Heart right ventricle (tissue), 16 donors: Measurements from ENCODE around the gene ZBTB11. TPM values are rescaled to one million over a fixed set of nuclear protein-coding genes. Genes with fewer than 3 reads are reported as not detected.

Experiments
- ATAC-seq, 8 donors: fragments of 200-7000 bp; cut with Tn5 transposase; one replicate each; pipeline ENCODE4 v1.9.1; 2020; ENCODE audit warnings: mild to moderate bottlenecking in 8 of 8, moderate library complexity in 8 of 8, moderate number of reproducible peaks in 1 of 8
- DNase-seq, 2 donors: peaks; one replicate each; pipeline ENCODE4 v3.0.0-alpha.2; 2020
- H3K27ac ChIP-seq, 10 donors: fragments of 200-600 bp; sonication (generic) in 2 of 10; one replicate each; pipeline versions ENCODE4 v1.5.0 to v1.8.0; 2020 to 2022; ENCODE audit warnings: mild to moderate bottlenecking in 3 of 10
- H3K27me3 ChIP-seq, 7 donors: fragments of 200-600 bp; one replicate each; pipeline ENCODE4 v1.8.0; 2021 to 2022; ENCODE audit warnings: mild to moderate bottlenecking in 2 of 7
- H3K36me3 ChIP-seq, 9 donors: fragments of 200-600 bp; sonication (generic) in 1 of 9; one replicate each; pipeline versions ENCODE4 v1.5.0 to v1.8.0; 2020 to 2022; ENCODE audit warnings: mild to moderate bottlenecking in 2 of 9
- H3K4me1 ChIP-seq, 9 donors: fragments of 200-600 bp; sonication (generic) in 1 of 9; one replicate each; pipeline versions ENCODE4 v1.5.0 to v1.8.0; 2020 to 2022; ENCODE audit warnings: mild to moderate bottlenecking in 4 of 9
- H3K4me3 ChIP-seq, 10 donors: fragments of 200-600 bp; sonication (generic) in 2 of 10; one replicate each; pipeline versions ENCODE4 v1.5.0 to v1.8.0; 2020 to 2022; ENCODE audit warnings: mild to moderate bottlenecking in 7 of 10, moderate library complexity in 2 of 10
- H3K9me3 ChIP-seq, 11 donors: fragments of 200-600 bp in 10 of 11; sonication (generic) in 2 of 11; one replicate each; pipeline versions ENCODE4 v1.5.0 to v1.8.0; 2013 to 2022; ENCODE audit warnings: mild to moderate bottlenecking in 2 of 11, control low read depth in 1 of 11, moderate library complexity in 1 of 11
- CTCF ChIP-seq, 9 donors: fragments of 200-600 bp; sonication (generic) in 2 of 9; IDR thresholded peaks; one replicate each; pipeline versions ENCODE4 v1.5.0 to v1.8.0; 2021 to 2022; ENCODE audit warnings: antibody characterized with exemption in 9 of 9, mild to moderate bottlenecking in 5 of 9, moderate library complexity in 1 of 9
- WGBS, 2 donors: extraction: QIAGEN DNeasy Blood & Tissue Kit; methylation state at CpG; one replicate each; pipeline ENCODE4 v1.1.7; 2013; ENCODE audit warnings: inconsistent platforms in 1 of 2; 5-methylcytosine and 5-hydroxymethylcytosine counted together
- intact Hi-C, 10 donors: fragments of 100-400 bp; cut with DNase I; formaldehyde crosslinking; loops; one replicate each; pipeline versions ENCODE4 v1.11.1 to v1.14.2; 2022
- polyA plus RNA-seq, 2 donors: library from polyadenylated mRNA; stranded (reverse); fragments of 200-250 nt; gene quantifications; one replicate each; pipeline ENCODE4 v1.2.3, GENCODE V29; 2013
- total RNA-seq, 10 donors: library from RNA; stranded (reverse); fragmentation: NEBNext Ultra II Directional in 3 of 10; extraction: Animal tissue kit (Norgen Biotek cat#: 25700) in 3 of 10; gene quantifications; one replicate each; pipeline versions ENCODE4 v1.2.1 to v1.2.4, GENCODE V29; 2021 to 2023
- donor health status: Arrhythmogenic right ventricular cardiomyopathy.
- donor health status: ischemic (EF 13 %, LVEDD 7.1; RV severe dilation, severe dysfunction).
- donor health status: healthy with polysubstance abuse.
- donor health status: DM: no; HTN: yes; CAD: no.
- donor health status: DM: no; HTN: no; CAD: no.
- donor health status: ischemic (EF 25% LVEDD 6.9; RV normal size, moderate dysfunction).
- donor health status: ischemic (EF 25% LVEDD 5.7; RV mildly dilated, moderate dysfunction).
- donor health status: healthy.
- donor health status: DM: yes; HTN: yes; CAD: no.
- donor health status: Ischemic cardiomyopathy.
- donor health status: ischemic (EF 35%, LVEDD 5.7; RV mildly dilated, moderate dysfunction).
- donor health status: nonischemic (EF 11% LVEDD 7.7; RV severe dilation, severe dysfunction).
- donor health status: DM: yes; HTN: yes; CAD: no.
- donor health status: PGD.
- donor health status: ischemic (EF 29% LVEDD 5.4; RV normal size, mild dysfunction).
- donor health status: nonischemic (EF 23%, LVEDD 6.1; RV moderate dilation, normal function).

Gene ZBTB11
- total and polyA plus RNA-seq, 12 donors, result 3.5 to 13.3 (median 8.4) TPM

GRCh38 chr3:101635954-101636798 lies 40.8 kb downstream of the ZBTB11 start:
- peak; percentile 67 to 86 (median 82) for ATAC-seq
- Histone ChIP-seq H3K9me3 (no peaks in the 10 kb centered on the region), H3K27ac (no peak overlapping the region), H3K4me3 (no peak overlapping the region), H3K4me1 (peaks cover 0 to 9% (median 0%) of the 10 kb centered on the region in 9 donors), H3K27me3 (no peaks in the 10 kb centered on the region), H3K36me3 (no peaks in the 10 kb centered on the region)
- WGBS, 2 donors, result 49 to 51% methylated on average over 18 of the region's 18 CpGs
- peak; percentile 53 to 55 for DNase-seq
- intact Hi-C loops, result loop anchor here in 5 of 10 donors (5.0 to 10.0 kb wide), 3 partner anchors 54 to 64 kb away; partner anchors contain the start of gene PCNP (in 4 of the 5)
- TF ChIP-seq CTCF (IDR thresholded peaks at IDR 0.05), result peak; percentile 54 to 73 (median 70)

- 80 to 81% methylated on average over 9 of the region's 9 CpGs for WGBS, 2 donors
- no peak for DNase-seq
- no peak for TF ChIP-seq CTCF (IDR thresholded peaks at IDR 0.05)
- ATAC-seq, result no peak
- no peak overlapping the region for H3K27ac ChIP-seq
- no peaks in the 10 kb centered on the region for H3K36me3 ChIP-seq
- intact Hi-C loops, result loop anchor here in 5 of 10 donors (5.0 to 10.0 kb wide), 3 partner anchors 53 to 63 kb away; partner anchors contain the start of gene PCNP (in 4 of the 5)
- no peaks in the 10 kb centered on the region for H3K27me3 ChIP-seq
- no peak overlapping the region for H3K4me3 ChIP-seq
- H3K9me3 ChIP-seq, result no peaks in the 10 kb centered on the region
- H3K4me1 ChIP-seq, result peaks cover 0 to 9% (median 0%) of the 10 kb centered on the region in 9 donors
Measured at GRCh38 chr3:101635345-101635744, 41.6 kb downstream of the ZBTB11 start.

- intact Hi-C loops, result loop anchor here in 5 of 10 donors (5.0 to 10.0 kb wide), 3 partner anchors 52 to 62 kb away; partner anchors contain the start of gene PCNP (in 4 of the 5)
- 74 to 75% methylated on average over 9 of the region's 9 CpGs for WGBS, 2 donors
- Histone ChIP-seq H3K36me3 (no peaks in the 10 kb centered on the region), H3K4me1 (peaks cover 0 to 9% (median 0%) of the 10 kb centered on the region in 9 donors), H3K9me3 (no peaks in the 10 kb centered on the region), H3K27ac (no peak overlapping the region), H3K4me3 (no peak overlapping the region), H3K27me3 (no peaks in the 10 kb centered on the region)
- ATAC-seq, result no peak
- TF ChIP-seq CTCF (IDR thresholded peaks at IDR 0.05), result no peak
- DNase-seq, result no peak
Measured at GRCh38 chr3:101634591-101635196, 42.2 kb downstream of the ZBTB11 start.

GRCh38 chr3:101633186-101633585 lies 43.7 kb downstream of the ZBTB11 start:
- intact Hi-C loops, result loop anchor here in 2 of 10 donors (10.0 kb wide), 1 partner anchor 58 kb away; the partner anchor contains the start of gene PCNP (in 2 of the 2)
- no peaks in the 10 kb centered on the region for H3K27me3 ChIP-seq
- DNase-seq, result no peak
- TF ChIP-seq CTCF (IDR thresholded peaks at IDR 0.05), result no peak
- H3K9me3 ChIP-seq, result no peaks in the 10 kb centered on the region
- H3K4me3 ChIP-seq, result no peak overlapping the region
- H3K27ac ChIP-seq, result no peak overlapping the region
- ATAC-seq, result no peak
- WGBS, 2 donors, result 87 to 89% methylated on average over 10 of the region's 10 CpGs
- no peaks in the 10 kb centered on the region for H3K36me3 ChIP-seq
- peaks cover 0 to 9% (median 0%) of the 10 kb centered on the region in 9 donors for H3K4me1 ChIP-seq
